A549 (cell line): Measurements from ENCODE around the gene NDUFB2. TPM values are rescaled to one million over a fixed set of nuclear protein-coding genes. Genes with fewer than 3 reads are reported as not detected.

Experiments
- ATAC-seq, 2 experiments: fragments of 200-7000 bp in 1 of 2; fragments of >200 bp in 1 of 2; cut with Nextera tagmentation in 1 of 2; cut with Tn5 transposase in 1 of 2; 3 replicates each; pipeline versions ENCODE4 v1.8.0 to v1.9.1; 2018 to 2020; ENCODE audit warnings: mild to moderate bottlenecking in 1 of 2, moderate library complexity in 1 of 2
- CTCF ChIA-PET: fragments of 300-600 bp; sonication (Branson Sonifier 250); formaldehyde crosslinking; extraction: SDS; loops from one replicate; lab custom pipeline; 2021; ENCODE audit warnings: antibody characterized with exemption, inconsistent platforms; lab: Yijun Ruan, JAX
- POLR2A ChIA-PET: fragments of 350-600 bp; formaldehyde crosslinking; extraction: SDS; loops from one replicate; lab custom pipeline; 2021; ENCODE audit warnings: antibody characterized with exemption, inconsistent platforms; lab: Yijun Ruan, JAX
- DNase-seq, 2 experiments: peaks; one replicate each; pipeline versions ENCODE4 v3.0.0 to v3.0.0-alpha.2; 2011 to 2016; ENCODE audit warnings: low read depth in 1 of 2, low spot score in 1 of 2
- FAIRE-seq: peaks from 2 replicates; lab custom pipeline; 2011; peaks lifted over from hg19 to GRCh38; lab: Jason Lieb, UNC
- H3K27ac ChIP-seq, 2 experiments: fragments of >200 bp; sonication (Bioruptor Twin); formaldehyde crosslinking; 3 replicates each; pipeline ENCODE4 v1.5.1; 2016 to 2017
- H3K4me1 ChIP-seq: fragments of >200 bp; sonication (Bioruptor Twin); formaldehyde crosslinking; 3 replicates; pipeline ENCODE4 v1.6.1; 2016
- H3K4me2 ChIP-seq: fragments of >200 bp; sonication (Bioruptor Twin); formaldehyde crosslinking; 3 replicates; pipeline ENCODE4 v1.6.1; 2016
- H3K4me3 ChIP-seq: fragments of >200 bp; sonication (Bioruptor Twin); formaldehyde crosslinking; 3 replicates; pipeline ENCODE4 v1.5.1; 2016
- H3K9me3 ChIP-seq: fragments of >200 bp; sonication (Bioruptor Twin); formaldehyde crosslinking; 3 replicates; pipeline ENCODE4 v1.6.1; 2016
- BHLHE40 ChIP-seq: IDR thresholded peaks from 2 replicates; pipeline ENCODE4 v1.6.1; 2012; ENCODE audit warnings: low read depth, low read length, inconsistent platforms
- CBX2 ChIP-seq: fragments of 200-600 bp; sonication (generic); IDR thresholded peaks from 2 replicates; pipeline ENCODE4 v1.6.1; 2016; ENCODE audit warnings: low read depth, mild to moderate bottlenecking, borderline replicate concordance
- CEBPB ChIP-seq, 2 experiments: fragments of >200 bp in 1 of 2; sonication (Bioruptor Twin) in 1 of 2; formaldehyde crosslinking in 1 of 2; IDR thresholded peaks; 2 replicates each; pipeline ENCODE4 v1.6.1; 2012 to 2016
- EHF ChIP-seq: fragments of 250-450 bp; sonication (Bioruptor Pico); IDR thresholded peaks from 2 replicates; pipeline ENCODE4 v1.5.0; 2020; ENCODE audit warnings: mild to moderate bottlenecking
- EP300 ChIP-seq, 2 experiments: fragments of >200 bp; sonication (Bioruptor Twin); formaldehyde crosslinking; IDR thresholded peaks; 2 replicates in 1 of 2; 3 replicates in 1 of 2; pipeline ENCODE4 v1.6.1; 2016 to 2017
- FOSB ChIP-seq: fragments of 250-450 bp; sonication (Bioruptor Pico); IDR thresholded peaks from 2 replicates; pipeline ENCODE4 v1.5.0; 2020; ENCODE audit warnings: mild to moderate bottlenecking, moderate library complexity
- FOSL2 ChIP-seq, 2 experiments: fragments of 450-650 bp in 1 of 2; fragments of >200 bp in 1 of 2; sonication (Bioruptor Twin) in 1 of 2; formaldehyde crosslinking; IDR thresholded peaks; 2 replicates each; pipeline versions ENCODE4 v1.5.0 to v1.6.1; 2016 to 2020; ENCODE audit warnings: mild to moderate bottlenecking in 1 of 2, moderate library complexity in 1 of 2
- FOXS1 ChIP-seq: fragments of 250-450 bp; sonication (Bioruptor Pico); IDR thresholded peaks from 2 replicates; pipeline ENCODE4 v1.5.0; 2020; ENCODE audit warnings: mild to moderate bottlenecking, moderate library complexity
- GATA3 ChIP-seq: IDR thresholded peaks from 2 replicates; pipeline ENCODE4 v1.6.1; 2012; ENCODE audit warnings: borderline replicate concordance
- HDAC2 ChIP-seq: fragments of 200-600 bp; sonication (generic); IDR thresholded peaks from 2 replicates; pipeline ENCODE4 v1.6.1; 2016
- HOXA7 ChIP-seq: fragments of 250-450 bp; sonication (Bioruptor Pico); IDR thresholded peaks from 2 replicates; pipeline ENCODE4 v1.5.0; 2020; ENCODE audit warnings: mild to moderate bottlenecking, moderate library complexity
- HOXB13 ChIP-seq: fragments of 250-450 bp; sonication (Bioruptor Pico); IDR thresholded peaks from 2 replicates; pipeline ENCODE4 v1.5.0; 2020; ENCODE audit warnings: low read depth, mild to moderate bottlenecking, moderate library complexity
- HOXB5 ChIP-seq: fragments of 250-450 bp; sonication (Bioruptor Pico); IDR thresholded peaks from 2 replicates; pipeline ENCODE4 v1.5.0; 2020; ENCODE audit warnings: mild to moderate bottlenecking, moderate library complexity
- JUN ChIP-seq, 2 experiments: fragments of >200 bp; sonication (Bioruptor Twin); formaldehyde crosslinking; IDR thresholded peaks; 2 replicates in 1 of 2; 3 replicates in 1 of 2; pipeline ENCODE4 v1.6.1; 2016 to 2017
- JUNB ChIP-seq: fragments of >200 bp; sonication (Bioruptor Twin); formaldehyde crosslinking; IDR thresholded peaks from 2 replicates; pipeline ENCODE4 v1.6.1; 2016
- MAZ ChIP-seq: fragments of 150-350 bp; IDR thresholded peaks from 2 replicates; pipeline ENCODE4 v1.6.1; 2014; ENCODE audit warnings: antibody characterized with exemption, low read depth, low read length, borderline replicate concordance
- NFE2L2 ChIP-seq: fragments of 150-350 bp; conservative IDR thresholded peaks from 2 replicates; pipeline ENCODE4 v1.6.1; 2014; ENCODE audit warnings: low read length
- RAD21 ChIP-seq, 2 experiments: fragments of >200 bp in 1 of 2; sonication (Bioruptor Twin) in 1 of 2; formaldehyde crosslinking in 1 of 2; IDR thresholded peaks in 1 of 2; conservative IDR thresholded peaks in 1 of 2; 2 replicates in 1 of 2; 3 replicates in 1 of 2; pipeline ENCODE4 v1.6.1; 2012 to 2018; ENCODE audit warnings: inconsistent platforms in 1 of 2
- RARB ChIP-seq: fragments of 250-450 bp; sonication (Bioruptor Pico); IDR thresholded peaks from 2 replicates; pipeline ENCODE4 v1.8.0; 2021; ENCODE audit warnings: mild to moderate bottlenecking, moderate library complexity
- RCOR1 ChIP-seq: fragments of 150-350 bp; IDR thresholded peaks from 2 replicates; pipeline ENCODE4 v1.6.1; 2014; ENCODE audit warnings: antibody characterized with exemption, low read length, low read depth
- RFX5 ChIP-seq: fragments of 450-650 bp; IDR thresholded peaks from 2 replicates; pipeline ENCODE4 v1.7.1; 2014; ENCODE audit warnings: antibody characterized with exemption, mild to moderate bottlenecking, moderate library complexity
- RNF2 ChIP-seq: fragments of 200-600 bp; sonication (generic); IDR thresholded peaks from 2 replicates; pipeline ENCODE4 v1.6.1; 2016; ENCODE audit warnings: low read depth, mild to moderate bottlenecking, antibody characterized with exemption, moderate library complexity, borderline replicate concordance
- TP53 ChIP-seq: fragments of 250-450 bp; sonication (Bioruptor Pico); IDR thresholded peaks from 2 replicates; pipeline ENCODE4 v1.5.0; 2021; ENCODE audit warnings: mild to moderate bottlenecking, moderate library complexity
- ZFP36 ChIP-seq: fragments of 450-650 bp; IDR thresholded peaks from 2 replicates; pipeline ENCODE4 v1.6.1; 2014; ENCODE audit warnings: borderline replicate concordance; ENCODE audit not compliant: partially characterized antibody
- ZSCAN20 ChIP-seq: fragments of 250-450 bp; sonication (Bioruptor Pico); IDR thresholded peaks from 2 replicates; pipeline ENCODE4 v1.8.0; 2022; ENCODE audit warnings: mild to moderate bottlenecking, moderate library complexity
- WGBS: methylation state at CpG from one replicate; pipeline ENCODE4 v1.1.6; 2017; ENCODE audit errors: missing lambda C conversion rate; 5-methylcytosine and 5-hydroxymethylcytosine counted together
- polyA plus RNA-seq, 4 experiments: library from polyadenylated mRNA; depleted of rRNA in 3 of 4; stranded (reverse); fragments of >200 nt; fragmentation: RNase III in 1 of 4; extraction: RNeasy Plus Mini Kit Qiagen cat#74134 plus additional on column Dnase treatment in 1 of 4; gene quantifications; 2 replicates in 3 of 4; 3 replicates in 1 of 4; pipeline ENCODE4 v1.2.3, GENCODE V29; 2011 to 2017
- TF ChIP-seq, protein P1 (sequence below): fragments of 250-450 bp; sonication (Bioruptor Pico); IDR thresholded peaks from 2 replicates; pipeline ENCODE4 v1.5.0; 2020; ENCODE audit warnings: low read depth, mild to moderate bottlenecking, moderate library complexity
- TF ChIP-seq, protein P2 (sequence below): fragments of >200 bp; sonication (Bioruptor Twin); formaldehyde crosslinking; IDR thresholded peaks from 2 replicates; pipeline ENCODE4 v1.6.1; 2016
- TF ChIP-seq, protein P3 (sequence below): fragments of 250-450 bp; sonication (Bioruptor Pico); IDR thresholded peaks from 2 replicates; pipeline ENCODE4 v1.5.0; 2021; ENCODE audit warnings: mild to moderate bottlenecking, moderate library complexity, borderline replicate concordance
- TF ChIP-seq, protein P4 (sequence below): IDR thresholded peaks from 2 replicates; pipeline ENCODE4 v1.6.1; 2012; ENCODE audit warnings: low read depth, borderline replicate concordance
- TF ChIP-seq, protein P5 (sequence below): IDR thresholded peaks from 2 replicates; pipeline ENCODE4 v1.6.1; 2012
- TF ChIP-seq, protein P6 (sequence below): fragments of 450-650 bp; IDR thresholded peaks from 2 replicates; pipeline ENCODE4 v1.6.1; 2014; ENCODE audit warnings: antibody characterized with exemption

Gene NDUFB2
- polyA plus RNA-seq, 2 of the 4 experiments (the other 2 are of a cell fraction) = 370 to 381 TPM

DNA sequence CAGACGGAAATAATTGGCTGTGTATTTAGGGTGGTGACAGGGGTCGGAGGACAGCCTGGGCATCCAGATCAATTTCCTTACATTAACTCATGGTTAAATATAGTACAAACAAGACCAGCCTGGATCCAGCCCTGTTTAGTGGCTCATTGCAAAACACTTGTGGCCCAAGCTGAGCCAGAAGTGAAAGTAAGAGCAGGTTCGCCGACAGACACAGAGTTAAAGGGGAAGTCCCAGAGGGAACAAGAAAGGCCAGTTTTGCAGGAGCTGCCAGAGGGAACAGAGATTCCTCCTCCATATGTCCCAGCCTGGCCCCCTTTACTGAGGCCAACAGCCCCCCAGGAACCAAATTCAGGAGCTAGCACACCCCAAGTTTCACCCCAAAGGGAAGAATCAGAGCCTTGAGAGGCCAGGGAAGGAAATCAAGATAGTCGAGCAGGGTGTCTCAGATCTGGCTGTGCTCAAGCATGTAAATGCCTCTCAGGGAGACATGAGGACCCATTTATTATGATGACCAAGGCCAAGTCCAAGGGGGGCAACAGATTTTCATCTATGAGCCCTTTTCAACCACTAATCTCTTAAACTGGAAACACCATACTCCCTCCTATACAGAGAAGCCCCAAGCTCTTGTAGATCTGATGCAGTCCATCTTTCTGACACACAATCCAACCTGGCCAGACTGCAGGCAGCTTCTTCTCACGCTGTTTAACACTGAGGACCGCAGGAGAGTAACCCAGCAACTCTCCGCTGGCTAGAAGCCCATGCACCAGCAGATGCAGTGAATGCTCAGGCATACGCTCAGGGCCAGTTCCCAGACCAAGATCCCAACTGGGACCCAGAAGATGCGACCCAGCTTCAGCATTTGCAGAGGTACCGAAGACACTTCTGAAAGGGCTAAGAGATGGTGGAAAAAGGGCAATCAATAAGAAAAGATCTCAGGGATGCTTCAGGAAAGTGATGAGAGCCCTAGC is 39.7 kb upstream of the NDUFB2 start:
- Histone ChIP-seq H3K4me2 (no peak overlapping the region), H3K9me3 (no peaks in the 10 kb centered on the region), H3K4me1 (no peaks in the 10 kb centered on the region), H3K4me3 (no peak overlapping the region), H3K27ac (no peak overlapping the region)
- no peak for ATAC-seq
- DNase-seq = no peak
- POLR2A ChIA-PET = no interaction called here
- WGBS = 74% methylated on average over 11 of the region's 11 CpGs
- no peak for FAIRE-seq
- TF ChIP-seq RNF2 = no peak
- no peak for TF ChIP-seq RARB (CRISPR knock-in tag)
- no peak for TF ChIP-seq HOXA7 (CRISPR knock-in tag)
- TF ChIP-seq ZFP36 = no peak
- no peak for TF ChIP-seq RFX5
- no peak for TF ChIP-seq ZSCAN20 (CRISPR knock-in tag)
- TF ChIP-seq, protein P1, sequence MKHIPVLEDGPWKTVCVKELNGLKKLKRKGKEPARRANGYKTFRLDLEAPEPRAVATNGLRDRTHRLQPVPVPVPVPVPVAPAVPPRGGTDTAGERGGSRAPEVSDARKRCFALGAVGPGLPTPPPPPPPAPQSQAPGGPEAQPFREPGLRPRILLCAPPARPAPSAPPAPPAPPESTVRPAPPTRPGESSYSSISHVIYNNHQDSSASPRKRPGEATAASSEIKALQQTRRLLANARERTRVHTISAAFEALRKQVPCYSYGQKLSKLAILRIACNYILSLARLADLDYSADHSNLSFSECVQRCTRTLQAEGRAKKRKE (CRISPR knock-in tag) = no peak
- TF ChIP-seq GATA3 = no peak
- no peak for TF ChIP-seq MAZ
- TF ChIP-seq JUN (IDR thresholded peaks at IDR 0.05) = no peak
- TF ChIP-seq CBX2 = no peak
- TF ChIP-seq, protein P2, sequence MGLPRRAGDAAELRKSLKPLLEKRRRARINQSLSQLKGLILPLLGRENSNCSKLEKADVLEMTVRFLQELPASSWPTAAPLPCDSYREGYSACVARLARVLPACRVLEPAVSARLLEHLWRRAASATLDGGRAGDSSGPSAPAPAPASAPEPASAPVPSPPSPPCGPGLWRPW = no peak
- TF ChIP-seq HOXB13 (CRISPR knock-in tag) = no peak
- TF ChIP-seq, protein P3, sequence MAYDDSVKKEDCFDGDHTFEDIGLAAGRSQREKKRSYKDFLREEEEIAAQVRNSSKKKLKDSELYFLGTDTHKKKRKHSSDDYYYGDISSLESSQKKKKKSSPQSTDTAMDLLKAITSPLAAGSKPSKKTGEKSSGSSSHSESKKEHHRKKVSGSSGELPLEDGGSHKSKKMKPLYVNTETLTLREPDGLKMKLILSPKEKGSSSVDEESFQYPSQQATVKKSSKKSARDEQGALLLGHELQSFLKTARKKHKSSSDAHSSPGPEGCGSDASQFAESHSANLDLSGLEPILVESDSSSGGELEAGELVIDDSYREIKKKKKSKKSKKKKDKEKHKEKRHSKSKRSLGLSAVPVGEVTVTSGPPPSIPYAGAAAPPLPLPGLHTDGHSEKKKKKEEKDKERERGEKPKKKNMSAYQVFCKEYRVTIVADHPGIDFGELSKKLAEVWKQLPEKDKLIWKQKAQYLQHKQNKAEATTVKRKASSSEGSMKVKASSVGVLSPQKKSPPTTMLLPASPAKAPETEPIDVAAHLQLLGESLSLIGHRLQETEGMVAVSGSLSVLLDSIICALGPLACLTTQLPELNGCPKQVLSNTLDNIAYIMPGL (CRISPR knock-in tag) = no peak
- TF ChIP-seq BHLHE40 = no peak
- TF ChIP-seq CEBPB (IDR thresholded peaks at IDR 0.05) = no peak
- no peak for TF ChIP-seq RCOR1
- TF ChIP-seq, protein P4, sequence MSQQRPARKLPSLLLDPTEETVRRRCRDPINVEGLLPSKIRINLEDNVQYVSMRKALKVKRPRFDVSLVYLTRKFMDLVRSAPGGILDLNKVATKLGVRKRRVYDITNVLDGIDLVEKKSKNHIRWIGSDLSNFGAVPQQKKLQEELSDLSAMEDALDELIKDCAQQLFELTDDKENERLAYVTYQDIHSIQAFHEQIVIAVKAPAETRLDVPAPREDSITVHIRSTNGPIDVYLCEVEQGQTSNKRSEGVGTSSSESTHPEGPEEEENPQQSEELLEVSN = no peak
- TF ChIP-seq, protein P5, sequence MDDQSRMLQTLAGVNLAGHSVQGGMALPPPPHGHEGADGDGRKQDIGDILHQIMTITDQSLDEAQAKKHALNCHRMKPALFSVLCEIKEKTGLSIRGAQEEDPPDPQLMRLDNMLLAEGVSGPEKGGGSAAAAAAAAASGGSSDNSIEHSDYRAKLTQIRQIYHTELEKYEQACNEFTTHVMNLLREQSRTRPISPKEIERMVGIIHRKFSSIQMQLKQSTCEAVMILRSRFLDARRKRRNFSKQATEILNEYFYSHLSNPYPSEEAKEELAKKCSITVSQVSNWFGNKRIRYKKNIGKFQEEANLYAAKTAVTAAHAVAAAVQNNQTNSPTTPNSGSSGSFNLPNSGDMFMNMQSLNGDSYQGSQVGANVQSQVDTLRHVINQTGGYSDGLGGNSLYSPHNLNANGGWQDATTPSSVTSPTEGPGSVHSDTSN = no peak
- TF ChIP-seq HOXB5 (CRISPR knock-in tag) = no peak
- CTCF ChIA-PET = interaction anchor here (1.3 to 3.8 kb wide), 4 partner anchors 11 to 143 kb away, joined by 3 to 38 read pairs (median 8); no protein-coding TSS in a partner anchor

DNA sequence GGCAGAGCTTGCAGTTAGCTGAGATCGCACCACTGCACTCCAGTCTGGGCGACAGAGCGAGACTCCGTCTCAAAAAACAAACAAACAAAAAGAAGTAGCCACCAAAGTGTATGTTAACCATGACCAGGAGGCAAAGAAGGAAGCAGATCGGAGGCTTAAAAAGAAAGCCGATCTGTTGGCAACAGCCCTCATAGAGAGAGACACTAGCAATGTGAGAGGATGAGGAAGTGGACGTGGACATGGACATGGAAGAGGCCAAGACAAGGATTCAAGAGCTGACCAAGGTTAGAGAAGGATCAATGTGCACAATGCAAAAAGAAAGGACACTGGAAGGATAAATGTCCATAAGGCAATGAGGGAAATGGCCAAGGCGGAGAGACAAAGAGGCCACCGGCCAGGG is 38.6 kb upstream of the NDUFB2 start:
- FAIRE-seq (no peak), DNase-seq (no peak), ATAC-seq (no peak)
- ChIA-PET POLR2A (no interaction called here), CTCF (interaction anchor here (3.8 kb wide), 1 partner anchor 141 kb away, joined by 38 read pairs; no protein-coding TSS in a partner anchor)
- WGBS = 83% methylated on average over 9 of the region's 9 CpGs
- no peak overlapping the region for H3K4me3 ChIP-seq
- no peak overlapping the region for H3K4me2 ChIP-seq
- H3K9me3 ChIP-seq = no peaks in the 10 kb centered on the region
- H3K27ac ChIP-seq = no peak overlapping the region
- no peaks in the 10 kb centered on the region for H3K4me1 ChIP-seq
- TF ChIP-seq EP300 (IDR thresholded peaks at IDR 0.05) (no peak), NFE2L2 (no peak), HDAC2 (no peak), FOSB (no peak), RAD21 (conservative IDR thresholded peaks at IDR 0.05 in 1 of 2, IDR thresholded peaks at IDR 0.05 in 1 of 2) (no peak), RARB (CRISPR knock-in tag) (no peak), FOSL2 (IDR thresholded peaks at IDR 0.05) (no peak), FOSL2 (CRISPR knock-in tag; IDR thresholded peaks at IDR 0.05) (no peak), TP53 (CRISPR knock-in tag) (no peak), FOXS1 (no peak), BHLHE40 (no peak), EHF (CRISPR knock-in tag) (no peak), JUNB (no peak)
- TF ChIP-seq, protein P5 = no peak
- TF ChIP-seq, protein P6, sequence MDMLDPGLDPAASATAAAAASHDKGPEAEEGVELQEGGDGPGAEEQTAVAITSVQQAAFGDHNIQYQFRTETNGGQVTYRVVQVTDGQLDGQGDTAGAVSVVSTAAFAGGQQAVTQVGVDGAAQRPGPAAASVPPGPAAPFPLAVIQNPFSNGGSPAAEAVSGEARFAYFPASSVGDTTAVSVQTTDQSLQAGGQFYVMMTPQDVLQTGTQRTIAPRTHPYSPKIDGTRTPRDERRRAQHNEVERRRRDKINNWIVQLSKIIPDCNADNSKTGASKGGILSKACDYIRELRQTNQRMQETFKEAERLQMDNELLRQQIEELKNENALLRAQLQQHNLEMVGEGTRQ = no peak
